ENCODE data around the gene CST8.

Gene CST8

GRCh38 chr20:23524146-23524545 lies 33.2 kb downstream of the CST8 start:
- no peak overlapping the region for H3K27ac ChIP-seq
- TF ChIP-seq CTCF (conservative IDR thresholded peaks at IDR 0.05): no peak

- TF ChIP-seq CTCF (conservative IDR thresholded peaks at IDR 0.05): no peak
Measured at GRCh38 chr20:23526850-23527249, 35.9 kb downstream of the CST8 start.

GRCh38 chr20:23528867-23529431 lies 38.0 kb downstream of the CST8 start:
- H3K27ac ChIP-seq: no peak overlapping the region
- no peak for TF ChIP-seq CTCF (conservative IDR thresholded peaks at IDR 0.05)

More at GRCh38 chr20:23526850-23527249, 35.9 kb downstream of the CST8 start:
- no peak overlapping the region for H3K27ac ChIP-seq

- no peak for TF ChIP-seq CTCF (conservative IDR thresholded peaks at IDR 0.05)
- no peak overlapping the region for H3K27ac ChIP-seq
Measured at GRCh38 chr20:23530937-23531567, 40.1 kb downstream of the CST8 start.

- no peak for TF ChIP-seq CTCF (conservative IDR thresholded peaks at IDR 0.05)
- H3K27ac ChIP-seq: no peak overlapping the region
Measured at GRCh38 chr20:23532533-23532932, 41.6 kb downstream of the CST8 start.

- no peak overlapping the region for H3K27ac ChIP-seq
- no peak for TF ChIP-seq CTCF (conservative IDR thresholded peaks at IDR 0.05)
Measured at GRCh38 chr20:23533161-23533560, 42.2 kb downstream of the CST8 start.

GRCh38 chr20:23534801-23535593 lies 44.1 kb downstream of the CST8 start:
- TF ChIP-seq CTCF (conservative IDR thresholded peaks at IDR 0.05): no peak
- H3K27ac ChIP-seq: no peak overlapping the region

Measured in VCaP (cell line).